ENCODE measurements around the gene DDX17. TPM values are rescaled to one million over a fixed set of nuclear protein-coding genes. Genes with fewer than 3 reads are reported as not detected.

DDX17 gene
- total RNA-seq, 1 donor: 496 TPM

DNA sequence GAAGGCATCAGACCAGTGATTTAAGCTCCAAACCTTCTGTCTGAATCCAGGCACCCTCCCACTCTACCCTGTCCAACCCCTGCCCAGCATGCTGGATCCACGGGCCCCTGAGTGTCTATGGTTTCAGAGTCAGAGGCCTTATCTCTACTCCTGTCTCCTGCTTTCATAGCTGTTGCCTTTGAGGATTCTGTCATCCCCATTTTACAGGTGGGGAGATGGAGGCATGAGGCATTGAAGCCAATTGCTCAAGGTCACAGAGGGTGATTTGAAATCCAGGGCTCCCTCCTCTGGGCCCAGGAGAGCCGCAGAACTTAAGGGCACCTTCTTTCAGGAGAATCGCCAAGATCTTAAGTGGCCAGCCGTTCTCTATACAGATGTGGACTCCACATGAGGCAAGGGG is 54.2 kb downstream of the DDX17 start:
- peaks cover 2% of the 10 kb centered on the region for H4K20me1 ChIP-seq (ENCODE audit: insufficient read depth, low read length)
- no peak overlapping the region for H2AFZ ChIP-seq (ENCODE audit: low read length)
- no peak overlapping the region for H3K4me2 ChIP-seq (ENCODE audit: insufficient read depth, low read length)
- TF ChIP-seq, protein P1, sequence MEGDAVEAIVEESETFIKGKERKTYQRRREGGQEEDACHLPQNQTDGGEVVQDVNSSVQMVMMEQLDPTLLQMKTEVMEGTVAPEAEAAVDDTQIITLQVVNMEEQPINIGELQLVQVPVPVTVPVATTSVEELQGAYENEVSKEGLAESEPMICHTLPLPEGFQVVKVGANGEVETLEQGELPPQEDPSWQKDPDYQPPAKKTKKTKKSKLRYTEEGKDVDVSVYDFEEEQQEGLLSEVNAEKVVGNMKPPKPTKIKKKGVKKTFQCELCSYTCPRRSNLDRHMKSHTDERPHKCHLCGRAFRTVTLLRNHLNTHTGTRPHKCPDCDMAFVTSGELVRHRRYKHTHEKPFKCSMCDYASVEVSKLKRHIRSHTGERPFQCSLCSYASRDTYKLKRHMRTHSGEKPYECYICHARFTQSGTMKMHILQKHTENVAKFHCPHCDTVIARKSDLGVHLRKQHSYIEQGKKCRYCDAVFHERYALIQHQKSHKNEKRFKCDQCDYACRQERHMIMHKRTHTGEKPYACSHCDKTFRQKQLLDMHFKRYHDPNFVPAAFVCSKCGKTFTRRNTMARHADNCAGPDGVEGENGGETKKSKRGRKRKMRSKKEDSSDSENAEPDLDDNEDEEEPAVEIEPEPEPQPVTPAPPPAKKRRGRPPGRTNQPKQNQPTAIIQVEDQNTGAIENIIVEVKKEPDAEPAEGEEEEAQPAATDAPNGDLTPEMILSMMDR (IDR thresholded peaks at IDR 0.05; ENCODE audit: extremely low read depth, low read depth, low read length): no peak
- H3K4me1 ChIP-seq (ENCODE audit: insufficient read depth, low read length): no peaks in the 10 kb centered on the region
- H3K4me3 ChIP-seq (ENCODE audit: insufficient read depth, low read length): no peak overlapping the region
- peaks cover 64% of the 10 kb centered on the region for H3K27me3 ChIP-seq (ENCODE audit: insufficient read depth, low read length)
- H3K9me3 ChIP-seq (ENCODE audit: low read depth, low read length): no peaks in the 10 kb centered on the region
- H3K79me2 ChIP-seq (ENCODE audit: insufficient read depth, low read length): no peaks in the 10 kb centered on the region
- H3K36me3 ChIP-seq (ENCODE audit: insufficient read depth, low read length): no peaks in the 10 kb centered on the region
- no peak overlapping the region for H3K27ac ChIP-seq (ENCODE audit: low read depth, low read length)
- no peak for DNase-seq (ENCODE audit: insufficient read length, low spot score, missing footprints)

DNA sequence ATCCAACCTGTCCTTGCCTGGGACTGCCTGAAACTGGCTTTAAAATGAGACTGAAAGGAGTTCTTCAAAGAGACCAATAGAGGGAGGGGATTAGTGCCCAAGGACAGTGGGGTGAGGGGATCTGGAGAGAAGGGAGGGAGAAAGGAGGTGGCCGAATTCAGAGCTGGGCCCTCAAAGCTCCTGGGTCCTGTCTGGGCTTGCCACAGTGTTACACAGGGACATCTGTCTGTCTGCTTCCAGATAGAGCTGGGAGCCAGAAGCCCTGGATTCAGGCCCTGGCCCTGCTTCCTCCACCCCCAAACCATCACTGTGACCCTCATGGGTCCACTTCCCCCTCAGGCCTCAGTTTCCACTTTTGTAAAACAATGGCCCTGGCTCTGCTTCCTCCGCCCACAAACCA is 54.7 kb downstream of the DDX17 start:
- TF ChIP-seq, protein P1 (IDR thresholded peaks at IDR 0.05; ENCODE audit: extremely low read depth, low read depth, low read length): no peak
- peaks cover 59% of the 10 kb centered on the region for H3K27me3 ChIP-seq (ENCODE audit: insufficient read depth, low read length)

DNA sequence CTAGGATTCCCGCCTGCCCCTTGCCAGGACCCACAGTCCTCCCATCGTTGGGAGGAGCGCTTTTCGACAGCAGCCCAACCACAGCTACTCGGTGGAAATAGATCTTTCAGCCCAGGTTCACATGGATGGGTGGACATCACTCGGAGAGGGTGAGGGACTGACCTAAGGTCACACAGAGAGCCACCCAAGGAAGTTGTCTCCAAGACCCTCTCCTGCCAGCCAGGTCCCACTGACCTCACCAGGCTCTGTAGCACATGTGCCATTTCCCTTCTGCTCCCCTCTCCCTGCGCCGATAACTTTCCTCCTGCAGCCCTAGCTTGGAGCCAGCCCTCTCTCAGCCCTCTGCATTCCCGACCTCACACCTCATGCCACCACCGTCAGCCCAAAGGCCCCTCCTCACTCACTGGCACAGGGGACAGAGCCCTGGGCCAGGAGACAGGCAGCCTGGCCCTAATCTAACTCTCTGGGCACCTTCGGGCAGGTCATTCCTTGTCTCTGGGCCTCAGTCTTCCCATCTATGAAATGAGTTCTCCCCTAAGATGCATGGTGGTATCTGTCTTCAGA is 55.8 kb downstream of the DDX17 start:
- Histone ChIP-seq H3K4me3 (ENCODE audit: insufficient read depth, low read length) (no peak overlapping the region), H3K36me3 (ENCODE audit: insufficient read depth, low read length) (no peaks in the 10 kb centered on the region), H3K27ac (ENCODE audit: low read depth, low read length) (no peak overlapping the region), H3K79me2 (ENCODE audit: insufficient read depth, low read length) (no peaks in the 10 kb centered on the region), H4K20me1 (ENCODE audit: insufficient read depth, low read length) (no peaks in the 10 kb centered on the region), H3K9me3 (ENCODE audit: low read depth, low read length) (no peaks in the 10 kb centered on the region), H3K4me1 (ENCODE audit: insufficient read depth, low read length) (no peaks in the 10 kb centered on the region), H2AFZ (ENCODE audit: low read length) (no peak overlapping the region), H3K27me3 (ENCODE audit: insufficient read depth, low read length) (peaks cover 53% of the 10 kb centered on the region), H3K4me2 (ENCODE audit: insufficient read depth, low read length) (no peak overlapping the region)
- DNase-seq (ENCODE audit: insufficient read length, low spot score, missing footprints): peak; percentile 85
- TF ChIP-seq, protein P1 (IDR thresholded peaks at IDR 0.05; ENCODE audit: extremely low read depth, low read depth, low read length): no peak

More for the DNA sequence above, 54.7 kb downstream of the DDX17 start:
- peak; percentile 81 for DNase-seq (ENCODE audit: insufficient read length, low spot score, missing footprints)
- H3K4me1 ChIP-seq (ENCODE audit: insufficient read depth, low read length): no peaks in the 10 kb centered on the region
- no peaks in the 10 kb centered on the region for H3K9me3 ChIP-seq (ENCODE audit: low read depth, low read length)
- H3K4me3 ChIP-seq (ENCODE audit: insufficient read depth, low read length): no peak overlapping the region
- no peak overlapping the region for H2AFZ ChIP-seq (ENCODE audit: low read length)
- H3K4me2 ChIP-seq (ENCODE audit: insufficient read depth, low read length): no peak overlapping the region
- peaks cover 2% of the 10 kb centered on the region for H4K20me1 ChIP-seq (ENCODE audit: insufficient read depth, low read length)
- H3K79me2 ChIP-seq (ENCODE audit: insufficient read depth, low read length): no peaks in the 10 kb centered on the region
- H3K36me3 ChIP-seq (ENCODE audit: insufficient read depth, low read length): no peaks in the 10 kb centered on the region
- no peak overlapping the region for H3K27ac ChIP-seq (ENCODE audit: low read depth, low read length)

DNA sequence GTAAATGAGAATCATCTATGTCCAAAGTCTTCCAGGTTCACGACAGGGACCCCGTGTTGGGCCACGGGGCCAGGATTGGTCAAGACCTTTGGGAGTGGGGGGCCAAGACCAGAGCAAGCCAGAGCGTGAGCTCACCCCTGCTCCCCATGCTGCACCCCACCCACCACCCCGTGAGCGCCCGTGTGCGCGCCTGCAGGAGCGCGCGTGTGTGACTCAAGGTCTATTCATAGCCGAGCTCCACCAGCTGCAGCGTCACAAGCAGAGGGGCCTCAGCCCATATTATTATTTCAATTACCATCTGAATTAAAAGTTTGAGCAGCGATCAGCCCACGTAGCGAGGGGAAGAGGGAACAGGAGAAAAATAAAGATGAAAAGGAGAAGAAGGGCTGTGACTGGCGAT is 56.3 kb downstream of the DDX17 start:
- no peaks in the 10 kb centered on the region for H3K79me2 ChIP-seq (ENCODE audit: insufficient read depth, low read length)
- H3K4me3 ChIP-seq (ENCODE audit: insufficient read depth, low read length): no peak overlapping the region
- H3K27ac ChIP-seq (ENCODE audit: low read depth, low read length): no peak overlapping the region
- H3K36me3 ChIP-seq (ENCODE audit: insufficient read depth, low read length): no peaks in the 10 kb centered on the region
- peaks cover 57% of the 10 kb centered on the region for H3K27me3 ChIP-seq (ENCODE audit: insufficient read depth, low read length)
- no peak overlapping the region for H3K4me2 ChIP-seq (ENCODE audit: insufficient read depth, low read length)
- TF ChIP-seq, protein P1 (IDR thresholded peaks at IDR 0.05; ENCODE audit: extremely low read depth, low read depth, low read length): no peak
- DNase-seq (ENCODE audit: insufficient read length, low spot score, missing footprints): no peak
- H3K4me1 ChIP-seq (ENCODE audit: insufficient read depth, low read length): no peaks in the 10 kb centered on the region
- no peaks in the 10 kb centered on the region for H3K9me3 ChIP-seq (ENCODE audit: low read depth, low read length)
- H2AFZ ChIP-seq (ENCODE audit: low read length): no peak overlapping the region
- no peaks in the 10 kb centered on the region for H4K20me1 ChIP-seq (ENCODE audit: insufficient read depth, low read length)

Data from osteoblast (primary cell).